ENCODE measurements around the gene LTA.

LTA gene

GRCh38 chr6:31569861-31570536 lies 2.1 kb upstream of the LTA start:
- no peak for DNase-seq (ENCODE audit: low read depth)

DNA sequence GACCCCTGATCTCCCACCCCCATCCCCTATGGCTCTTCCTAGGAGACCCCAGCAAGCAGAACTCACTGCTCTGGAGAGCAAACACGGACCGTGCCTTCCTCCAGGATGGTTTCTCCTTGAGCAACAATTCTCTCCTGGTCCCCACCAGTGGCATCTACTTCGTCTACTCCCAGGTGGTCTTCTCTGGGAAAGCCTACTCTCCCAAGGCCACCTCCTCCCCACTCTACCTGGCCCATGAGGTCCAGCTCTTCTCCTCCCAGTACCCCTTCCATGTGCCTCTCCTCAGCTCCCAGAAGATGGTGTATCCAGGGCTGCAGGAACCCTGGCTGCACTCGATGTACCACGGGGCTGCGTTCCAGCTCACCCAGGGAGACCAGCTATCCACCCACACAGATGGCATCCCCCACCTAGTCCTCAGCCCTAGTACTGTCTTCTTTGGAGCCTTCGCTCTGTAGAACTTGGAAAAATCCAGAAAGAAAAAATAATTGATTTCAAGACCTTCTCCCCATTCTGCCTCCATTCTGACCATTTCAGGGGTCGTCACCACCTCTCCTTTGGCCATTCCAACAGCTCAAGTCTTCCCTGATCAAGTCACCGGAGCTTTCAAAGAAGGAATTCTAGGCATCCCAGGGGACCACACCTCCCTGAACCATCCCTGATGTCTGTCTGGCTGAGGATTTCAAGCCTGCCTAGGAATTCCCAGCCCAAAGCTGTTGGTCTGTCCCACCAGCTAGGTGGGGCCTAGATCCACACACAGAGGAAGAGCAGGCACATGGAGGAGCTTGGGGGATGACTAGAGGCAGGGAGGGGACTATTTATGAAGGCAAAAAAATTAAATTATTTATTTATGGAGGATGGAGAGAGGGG lies 1.4 kb downstream of the LTA start:
- DNase-seq (ENCODE audit: low read depth): no peak

GRCh38 chr6:31574106-31575061 lies 2.3 kb downstream of the LTA start:
- no peak for DNase-seq (ENCODE audit: low read depth)

- DNase-seq (ENCODE audit: low read depth): peak; percentile 80
Measured at GRCh38 chr6:31575335-31575901, 3.3 kb downstream of the LTA start, which contains the start of gene TNF. TSS of gene TNF (plus strand) at chr6:31575565. CDS start at chr6:31575742, 177 bp downstream.

DNA sequence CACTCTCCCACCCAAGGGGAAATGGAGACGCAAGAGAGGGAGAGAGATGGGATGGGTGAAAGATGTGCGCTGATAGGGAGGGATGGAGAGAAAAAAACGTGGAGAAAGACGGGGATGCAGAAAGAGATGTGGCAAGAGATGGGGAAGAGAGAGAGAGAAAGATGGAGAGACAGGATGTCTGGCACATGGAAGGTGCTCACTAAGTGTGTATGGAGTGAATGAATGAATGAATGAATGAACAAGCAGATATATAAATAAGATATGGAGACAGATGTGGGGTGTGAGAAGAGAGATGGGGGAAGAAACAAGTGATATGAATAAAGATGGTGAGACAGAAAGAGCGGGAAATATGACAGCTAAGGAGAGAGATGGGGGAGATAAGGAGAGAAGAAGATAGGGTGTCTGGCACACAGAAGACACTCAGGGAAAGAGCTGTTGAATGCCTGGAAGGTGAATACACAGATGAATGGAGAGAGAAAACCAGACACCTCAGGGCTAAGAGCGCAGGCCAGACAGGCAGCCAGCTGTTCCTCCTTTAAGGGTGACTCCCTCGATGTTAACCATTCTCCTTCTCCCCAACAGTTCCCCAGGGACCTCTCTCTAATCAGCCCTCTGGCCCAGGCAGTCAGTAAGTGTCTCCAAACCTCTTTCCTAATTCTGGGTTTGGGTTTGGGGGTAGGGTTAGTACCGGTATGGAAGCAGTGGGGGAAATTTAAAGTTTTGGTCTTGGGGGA lies 4.0 kb downstream of the LTA start:
- no peak for DNase-seq (ENCODE audit: low read depth)

- no peak for DNase-seq (ENCODE audit: low read depth)
Measured at GRCh38 chr6:31576897-31577578, 4.9 kb downstream of the LTA start.

- no peak for DNase-seq (ENCODE audit: low read depth)
Measured at GRCh38 chr6:31577579-31577966, 5.5 kb downstream of the LTA start.

GRCh38 chr6:31578184-31579118 lies 6.4 kb downstream of the LTA start:
- no peak for DNase-seq (ENCODE audit: low read depth)

GRCh38 chr6:31579119-31579505 lies 7.0 kb downstream of the LTA start:
- no peak for DNase-seq (ENCODE audit: low read depth)

DNA sequence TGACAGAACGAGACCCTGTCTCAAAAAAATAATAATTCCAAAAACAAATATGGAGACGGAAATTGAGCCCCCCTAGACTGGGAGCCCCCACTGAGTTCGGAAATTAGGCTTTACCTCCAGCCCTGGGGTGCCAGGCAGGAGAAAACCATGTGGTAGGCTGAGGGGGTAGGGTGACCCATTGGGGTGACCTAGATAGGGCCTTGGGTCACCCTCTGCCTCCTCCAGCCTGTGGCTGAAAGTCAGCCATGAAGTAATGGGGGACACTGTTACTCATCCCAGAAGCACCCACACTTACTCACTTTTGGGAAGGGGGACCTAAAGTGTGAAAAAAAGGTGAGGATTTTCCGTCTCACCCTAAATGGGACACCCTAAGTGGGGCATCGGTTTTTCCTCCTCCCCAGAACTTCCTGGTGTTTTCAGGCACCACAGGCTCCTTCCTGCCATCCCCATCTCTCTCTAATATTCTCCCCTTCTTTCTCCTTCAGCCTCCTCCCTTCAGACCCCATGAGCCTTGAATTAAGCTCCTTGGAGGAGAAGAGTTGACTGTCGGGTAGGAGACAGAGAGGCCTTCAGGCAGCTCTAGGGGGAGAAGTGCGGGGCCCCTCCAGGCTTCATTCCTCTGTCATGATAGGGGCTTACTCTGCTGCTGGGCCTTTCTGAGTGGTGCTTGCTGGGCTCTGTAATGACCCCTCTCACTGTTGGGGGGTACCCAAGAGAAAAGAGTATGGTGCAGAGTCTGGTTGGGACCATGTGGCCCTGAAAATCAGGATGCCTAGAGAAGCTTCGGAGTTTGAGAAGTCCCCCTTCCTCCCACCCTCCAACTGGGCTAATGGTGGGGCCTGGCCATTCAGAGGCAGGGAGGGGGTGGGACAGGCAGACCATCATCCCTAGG lies 7.7 kb downstream of the LTA start:
- no peak for DNase-seq (ENCODE audit: low read depth)

DNA sequence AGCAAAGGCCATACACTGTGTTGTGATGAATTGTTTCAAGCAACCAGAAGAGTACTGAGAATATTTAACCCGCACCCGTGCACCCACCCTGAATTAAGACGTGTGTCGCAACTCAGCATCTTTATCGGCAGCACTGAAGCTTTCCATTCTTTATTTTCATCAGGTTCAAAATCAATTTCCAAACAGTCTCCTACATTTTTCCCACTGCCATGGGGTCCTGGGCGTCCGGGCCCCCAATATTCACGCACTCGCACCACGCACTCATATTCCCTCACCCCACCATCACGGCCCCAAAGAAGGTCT lies 8.3 kb downstream of the LTA start:
- no peak for DNase-seq (ENCODE audit: low read depth)

GRCh38 chr6:31580807-31581433 lies 8.8 kb downstream of the LTA start:
- DNase-seq (ENCODE audit: low read depth): peak; percentile 90

- DNase-seq (ENCODE audit: low read depth): no peak
Measured at GRCh38 chr6:31581434-31582229, 9.5 kb downstream of the LTA start.

- DNase-seq (ENCODE audit: low read depth): no peak
Measured at GRCh38 chr6:31582230-31582643, 10.1 kb downstream of the LTA start, which contains the start of gene LTB. TSS of gene LTB (minus strand) at chr6:31582424. CDS start at chr6:31582417, 7 bp downstream.

GRCh38 chr6:31585491-31585890 lies 13.4 kb downstream of the LTA start:
- DNase-seq (ENCODE audit: low read depth): no peak

GRCh38 chr6:31586008-31586407 lies 13.9 kb downstream of the LTA start, which contains the start of gene LST1:
TSS of gene LST1 (plus strand) at chr6:31586277. CDS start at chr6:31587300, 1,023 bp downstream.
- DNase-seq (ENCODE audit: low read depth): no peak
